Esophagus squamous epithelium (tissue), 5 donors: Measurements from ENCODE around the gene TOE1. TPM values are rescaled to one million over a fixed set of nuclear protein-coding genes. Genes with fewer than 3 reads are reported as not detected.
A peak's percentile ranks its signal among the peaks of the same experiment; 100 is the strongest.

Experiments
- DNase-seq: peaks from one replicate; lab custom pipeline; 2025; lab: John Stamatoyannopoulos, UW
- H3K27ac ChIP-seq, 4 donors: fragments of 200-600 bp; sonication (generic); one replicate each; pipeline ENCODE4 v1.5.1; 2016 to 2019; ENCODE audit warnings: mild to moderate bottlenecking in 1 of 4
- H3K27me3 ChIP-seq, 4 donors: fragments of 200-600 bp; sonication (generic); 1 replicate in 3 of 4; 2 replicates in 1 of 4; pipeline versions ENCODE4 v1.5.1 to v1.6.0; 2017 to 2021; ENCODE audit warnings: antibody characterized with exemption in 1 of 4
- H3K36me3 ChIP-seq, 3 donors: fragments of 200-600 bp; sonication (generic); one replicate each; pipeline ENCODE4 v1.5.1; 2016 to 2019
- H3K4me1 ChIP-seq, 3 donors: fragments of 200-600 bp; sonication (generic); one replicate each; pipeline ENCODE4 v1.5.1; 2017 to 2019
- H3K4me3 ChIP-seq, 4 donors: fragments of 200-600 bp; sonication (generic); 1 replicate in 3 of 4; 2 replicates in 1 of 4; pipeline ENCODE4 v1.5.1; 2016 to 2019; ENCODE audit warnings: mild to moderate bottlenecking in 2 of 4, moderate library complexity in 1 of 4
- H3K9me3 ChIP-seq, 3 donors: fragments of 200-600 bp; sonication (generic); one replicate each; pipeline ENCODE4 v1.5.1; 2016 to 2019
- POLR2A ChIP-seq, 4 donors: fragments of 450-650 bp; IDR thresholded peaks; one replicate each; pipeline ENCODE4 v1.6.1; 2017; ENCODE audit warnings: antibody characterized with exemption in 4 of 4, mild to moderate bottlenecking in 4 of 4, moderate library complexity in 3 of 4
- WGBS, 2 donors: methylation state at CpG; one replicate each; pipeline ENCODE4 v1.1.5; 2018; 5-methylcytosine and 5-hydroxymethylcytosine counted together
- intact Hi-C: fragments of 100-400 bp; cut with DNase I; formaldehyde crosslinking; loops from one replicate; pipeline ENCODE4 v1.15.0; 2022
- total RNA-seq, 4 donors: library from RNA; depleted of rRNA; stranded (reverse); fragments of >200 nt; gene quantifications; one replicate each; pipeline ENCODE4 v1.1.0, GENCODE V29; 2016
- TF ChIP-seq, protein P1 (sequence below), 6 experiments: fragments of 450-650 bp in 4 of 6; fragments of 200-600 bp in 2 of 6; sonication (generic) in 2 of 6; IDR thresholded peaks; one replicate each; pipeline ENCODE4 v1.5.1; 2016 to 2019; ENCODE audit warnings: antibody characterized with exemption in 6 of 6, mild to moderate bottlenecking in 4 of 6, moderate library complexity in 4 of 6
- donor health status: DM: yes; HTN: yes; CAD: no.

Gene TOE1
- total RNA-seq, 4 donors from 2014 or later = 6.4 to 11.4 (median 9.1) TPM

GRCh38 chr1:45317166-45317565 lies 22.8 kb upstream of the TOE1 start:
- intact Hi-C loops = no loop called here
- Histone ChIP-seq H3K27ac (no peak overlapping the region), H3K9me3 (no peaks in the 10 kb centered on the region), H3K4me1 (no peaks in the 10 kb centered on the region), H3K4me3 (no peak overlapping the region), H3K27me3 (no peaks in the 10 kb centered on the region), H3K36me3 (no peaks in the 10 kb centered on the region)
- DNase-seq = no peak
- 64 to 77% methylated on average over 4 of the region's 4 CpGs for WGBS, 2 donors
- no peak for TF ChIP-seq POLR2A (IDR thresholded peaks at IDR 0.05)
- TF ChIP-seq, protein P1, sequence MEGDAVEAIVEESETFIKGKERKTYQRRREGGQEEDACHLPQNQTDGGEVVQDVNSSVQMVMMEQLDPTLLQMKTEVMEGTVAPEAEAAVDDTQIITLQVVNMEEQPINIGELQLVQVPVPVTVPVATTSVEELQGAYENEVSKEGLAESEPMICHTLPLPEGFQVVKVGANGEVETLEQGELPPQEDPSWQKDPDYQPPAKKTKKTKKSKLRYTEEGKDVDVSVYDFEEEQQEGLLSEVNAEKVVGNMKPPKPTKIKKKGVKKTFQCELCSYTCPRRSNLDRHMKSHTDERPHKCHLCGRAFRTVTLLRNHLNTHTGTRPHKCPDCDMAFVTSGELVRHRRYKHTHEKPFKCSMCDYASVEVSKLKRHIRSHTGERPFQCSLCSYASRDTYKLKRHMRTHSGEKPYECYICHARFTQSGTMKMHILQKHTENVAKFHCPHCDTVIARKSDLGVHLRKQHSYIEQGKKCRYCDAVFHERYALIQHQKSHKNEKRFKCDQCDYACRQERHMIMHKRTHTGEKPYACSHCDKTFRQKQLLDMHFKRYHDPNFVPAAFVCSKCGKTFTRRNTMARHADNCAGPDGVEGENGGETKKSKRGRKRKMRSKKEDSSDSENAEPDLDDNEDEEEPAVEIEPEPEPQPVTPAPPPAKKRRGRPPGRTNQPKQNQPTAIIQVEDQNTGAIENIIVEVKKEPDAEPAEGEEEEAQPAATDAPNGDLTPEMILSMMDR (IDR thresholded peaks at IDR 0.05) = no peak

DNA sequence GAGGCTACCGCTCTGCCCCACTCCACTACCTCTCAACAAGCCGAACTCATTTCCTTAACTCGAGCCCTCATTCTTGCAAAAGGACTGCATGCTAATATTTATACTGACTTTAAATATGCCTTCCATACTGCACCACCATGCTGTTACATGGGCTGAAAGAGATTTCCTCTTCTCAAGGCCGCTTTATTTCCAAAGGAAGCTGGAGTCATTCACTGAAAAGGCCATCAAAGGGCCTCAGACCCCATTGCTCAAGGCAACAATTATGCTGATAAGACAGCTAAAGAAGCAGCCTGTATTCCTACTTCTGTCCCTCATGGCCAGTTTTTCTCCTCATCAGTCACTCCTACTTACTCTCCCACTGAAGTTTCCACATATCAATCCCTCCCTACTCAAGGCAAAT lies 20.2 kb upstream of the TOE1 start:
- 85 to 91% methylated on average over 4 of the region's 4 CpGs for WGBS, 2 donors
- TF ChIP-seq POLR2A (IDR thresholded peaks at IDR 0.05) = no peak
- TF ChIP-seq, protein P1 (IDR thresholded peaks at IDR 0.05) = no peak
- Histone ChIP-seq H3K27ac (no peak overlapping the region), H3K9me3 (no peaks in the 10 kb centered on the region), H3K27me3 (no peaks in the 10 kb centered on the region), H3K36me3 (no peaks in the 10 kb centered on the region), H3K4me3 (no peak overlapping the region), H3K4me1 (no peaks in the 10 kb centered on the region)
- DNase-seq = no peak
- intact Hi-C loops = no loop called here

GRCh38 chr1:45321444-45321843 lies 18.5 kb upstream of the TOE1 start:
- Histone ChIP-seq H3K4me1 (peaks cover 0 to 5% (median 3%) of the 10 kb centered on the region in 3 donors), H3K27me3 (no peaks in the 10 kb centered on the region), H3K27ac (no peak overlapping the region), H3K36me3 (no peaks in the 10 kb centered on the region), H3K9me3 (no peaks in the 10 kb centered on the region), H3K4me3 (no peak overlapping the region)
- WGBS, 2 donors = 62 to 92% methylated on average over 2 to 5 of the region's 5 CpGs
- intact Hi-C loops = no loop called here
- TF ChIP-seq, protein P1 (IDR thresholded peaks at IDR 0.05) = no peak
- no peak for TF ChIP-seq POLR2A (IDR thresholded peaks at IDR 0.05)
- DNase-seq = no peak

GRCh38 chr1:45322486-45323040 lies 17.4 kb upstream of the TOE1 start:
- intact Hi-C loops = no loop called here
- Histone ChIP-seq H3K27me3 (no peaks in the 10 kb centered on the region), H3K27ac (no peak overlapping the region), H3K4me3 (no peak overlapping the region), H3K9me3 (no peaks in the 10 kb centered on the region), H3K4me1 (peaks cover 8 to 16% (median 11%) of the 10 kb centered on the region in 3 donors), H3K36me3 (no peaks in the 10 kb centered on the region)
- no peak for DNase-seq
- TF ChIP-seq, protein P1 (IDR thresholded peaks at IDR 0.05) = no peak
- no peak for TF ChIP-seq POLR2A (IDR thresholded peaks at IDR 0.05)
- WGBS, 2 donors = 80 to 84% methylated on average over 10 of the region's 10 CpGs

- Histone ChIP-seq H3K27ac (peak overlapping the region in 1 of 4 donors; percentile 60), H3K4me3 (peak overlapping the region in 3 of 4 donors; percentile 58 to 68 (median 60)), H3K4me1 (peaks cover 17 to 38% (median 19%) of the 10 kb centered on the region in 3 donors), H3K36me3 (peaks cover 0 to 16% (median 0%) of the 10 kb centered on the region in 3 donors), H3K27me3 (no peaks in the 10 kb centered on the region), H3K9me3 (no peaks in the 10 kb centered on the region)
- intact Hi-C loops = no loop called here
- 49 to 61% methylated on average over 6 of the region's 6 CpGs for WGBS, 2 donors
- TF ChIP-seq POLR2A (IDR thresholded peaks at IDR 0.05) = no peak
- TF ChIP-seq, protein P1 (IDR thresholded peaks at IDR 0.05) = no peak
- no peak for DNase-seq
Observed at GRCh38 chr1:45325851-45326506, 14.0 kb upstream of the TOE1 start.
